IPS-11a (cell line): ENCODE data around the gene FAM171A2.
A peak's percentile ranks its signal among the peaks of the same experiment; 100 is the strongest.

Source experiments
- H3K4me3 ChIP-seq: one replicate; pipeline ENCODE4 v1.5.1; 2013; ENCODE audit warnings: low read depth, low read length, control low read depth

The FAM171A2 gene

DNA sequence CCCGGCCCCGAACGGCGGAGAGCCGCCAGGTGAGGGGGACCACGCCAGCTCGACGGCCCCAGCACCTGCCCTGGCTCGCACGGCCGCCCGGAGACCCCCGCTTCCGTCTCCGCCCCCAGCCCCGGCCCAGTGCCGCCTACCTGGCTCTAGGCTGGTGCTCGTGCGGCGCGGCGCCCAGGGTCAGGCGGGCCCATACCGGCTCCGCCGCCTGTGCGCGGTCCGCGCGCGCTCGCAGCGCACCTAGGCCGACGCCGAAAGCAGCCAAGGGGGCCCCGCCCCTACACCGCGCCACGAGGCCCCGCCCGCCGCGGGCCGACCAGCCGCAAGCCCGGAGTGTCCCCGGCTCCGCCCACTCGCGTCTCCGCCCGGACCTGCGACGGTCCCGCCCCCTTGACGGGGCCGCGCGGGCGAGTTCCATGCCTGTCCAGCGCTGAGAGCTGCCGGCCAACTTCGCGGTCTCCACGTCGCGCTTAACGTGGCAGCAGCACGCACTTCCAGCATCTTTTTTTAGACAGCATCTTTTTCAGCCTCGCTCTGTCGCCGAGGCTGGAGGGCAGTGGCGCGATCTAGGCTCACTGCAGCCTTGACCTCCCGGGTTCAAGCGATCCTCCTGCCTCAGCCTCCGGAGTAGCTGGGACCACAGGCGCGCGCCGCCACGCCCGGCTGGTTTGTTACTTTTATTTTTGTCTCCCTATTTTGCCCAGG is 38.9 kb downstream of the FAM171A2 start, which contains the start of gene SLC25A39:
Gene SLC25A39 (minus strand): TSS at position 253 of the 705 bp plus-strand sequence. CDS start 1,261 bp downstream, outside the sequence.
- peak within 1 kb of the TSS; percentile 88 for H3K4me3 ChIP-seq

DNA sequence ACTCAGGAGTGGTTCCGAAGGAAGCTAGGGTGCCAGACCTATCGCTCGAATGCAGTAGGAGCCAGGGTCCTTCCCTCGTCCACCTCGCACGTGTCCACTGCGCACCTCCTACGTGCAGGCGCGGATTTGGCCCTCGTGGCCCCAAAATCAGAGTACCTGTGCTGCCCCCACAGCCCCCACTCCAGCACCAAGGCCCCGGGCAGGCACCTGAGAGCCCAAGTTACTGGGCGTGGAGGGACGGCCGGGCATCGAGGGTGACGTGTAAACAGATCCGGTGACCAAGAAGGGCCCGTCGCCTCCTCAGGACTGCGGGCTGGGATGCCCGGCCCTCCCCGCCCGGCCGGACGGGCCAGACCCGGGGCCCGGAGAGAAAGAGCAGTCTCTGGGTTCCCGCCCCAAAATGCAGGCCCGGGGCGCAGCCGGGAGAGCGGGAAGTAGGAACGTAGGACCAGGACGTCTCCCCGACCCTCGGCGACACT is 39.5 kb downstream of the FAM171A2 start:
- H3K4me3 ChIP-seq, result peak overlapping the region; percentile 88

DNA sequence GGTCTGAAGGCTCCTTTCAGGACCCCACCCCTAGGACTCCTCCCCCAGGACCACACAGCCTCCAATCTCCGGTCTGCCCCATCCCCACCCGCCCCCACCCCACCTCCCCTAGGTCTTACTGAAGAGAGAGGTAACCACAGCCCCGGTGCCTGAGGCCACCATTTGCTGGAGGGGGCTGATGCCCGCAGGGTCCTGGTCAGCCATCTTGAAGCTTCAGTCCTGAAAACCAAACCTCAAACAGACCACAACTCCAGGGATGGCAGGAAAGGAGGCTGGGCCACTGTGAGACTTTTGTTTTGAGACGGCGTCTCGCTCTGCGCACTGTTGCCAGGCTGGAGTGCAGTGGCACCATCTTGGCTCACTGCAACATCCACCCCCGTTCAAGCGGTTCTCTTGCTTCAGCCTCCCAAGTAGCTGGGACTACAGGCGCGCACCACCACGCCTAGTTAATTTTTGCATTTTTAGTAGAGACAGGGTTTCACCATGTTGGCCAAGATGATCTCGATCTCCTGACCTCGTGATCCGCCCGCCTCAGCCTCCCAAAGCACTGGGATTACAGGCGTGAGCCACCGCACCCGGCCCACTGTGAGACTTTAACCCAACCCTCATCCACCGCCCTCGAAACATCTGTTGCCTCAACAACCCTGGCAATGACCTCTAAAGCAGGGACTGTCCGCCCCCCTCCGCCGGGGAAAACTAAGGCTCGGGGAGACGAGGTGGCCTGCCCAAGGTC is 40.1 kb downstream of the FAM171A2 start:
- peak overlapping the region; percentile 88 for H3K4me3 ChIP-seq

DNA sequence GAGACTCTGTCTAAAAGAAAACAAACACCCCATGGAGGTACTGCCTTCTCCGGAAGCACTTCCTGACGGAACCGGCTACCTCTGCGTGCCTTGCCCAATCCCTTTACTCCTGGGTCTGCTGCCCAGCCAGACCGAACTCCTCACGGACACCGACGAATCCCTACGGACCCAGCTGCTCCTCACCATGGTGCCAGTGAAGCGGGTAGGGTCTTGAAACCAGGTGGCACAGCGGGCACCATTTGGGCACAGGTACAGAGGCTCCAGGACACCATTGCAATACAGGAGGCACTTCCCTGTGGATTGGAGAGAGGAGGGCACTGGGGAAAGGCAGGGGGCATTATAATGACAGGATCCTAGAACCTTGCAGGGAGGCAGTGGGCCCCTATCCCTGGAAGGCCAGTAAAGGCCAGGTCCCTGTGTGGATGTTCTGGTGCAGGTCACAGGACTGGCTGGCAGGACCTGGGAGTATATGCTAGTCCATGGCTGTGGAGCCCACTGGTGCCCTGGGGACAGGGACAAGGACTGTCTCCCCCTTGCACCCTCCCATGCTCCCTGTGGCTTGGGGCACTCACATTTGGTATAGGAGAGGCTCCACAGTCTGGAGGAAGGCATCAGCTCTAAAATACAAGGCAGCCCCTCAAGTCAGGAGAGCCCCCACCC is 41.3 kb downstream of the FAM171A2 start:
- H3K4me3 ChIP-seq, result no peak overlapping the region

DNA sequence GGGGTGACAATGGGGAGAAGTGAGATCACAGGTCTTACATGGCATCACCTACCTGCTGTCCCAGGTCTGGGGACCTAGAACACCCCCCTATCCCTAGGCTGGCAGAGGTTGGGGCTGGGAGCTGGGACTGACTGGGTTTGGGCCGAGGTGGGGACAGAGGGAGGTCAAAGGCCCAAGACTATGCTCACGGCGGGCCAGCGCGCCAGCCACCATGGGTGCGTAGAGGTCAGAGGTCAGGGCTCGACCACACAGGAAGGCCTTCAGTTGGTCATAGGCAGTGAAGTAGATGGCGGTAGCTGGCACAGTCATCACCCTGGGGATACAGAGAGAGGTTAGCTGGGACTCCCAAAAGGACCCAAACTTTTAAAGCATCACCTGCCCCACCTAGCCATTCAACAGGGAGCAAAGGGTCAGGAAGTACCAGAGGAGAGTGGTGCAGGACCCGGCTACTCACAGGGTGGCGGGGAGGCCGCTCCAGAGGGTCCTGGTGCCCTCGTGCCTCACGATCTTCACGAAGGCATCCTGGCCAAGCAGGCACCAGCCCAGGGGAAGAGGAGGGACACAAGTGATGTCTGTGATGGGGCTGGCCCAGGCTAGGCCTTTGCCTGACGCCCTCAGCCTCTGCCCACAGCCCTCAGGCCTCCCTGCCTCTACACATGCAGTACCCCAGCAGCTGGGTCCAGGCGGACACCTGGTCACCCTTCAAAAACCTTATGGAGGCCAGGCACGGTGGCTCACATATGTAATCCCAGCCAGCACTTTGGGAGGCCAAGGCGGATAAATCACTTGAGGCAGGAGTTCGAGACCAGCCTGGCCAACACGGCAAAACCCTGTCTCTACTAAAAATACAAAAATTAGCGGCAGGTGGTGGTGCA is 42.2 kb downstream of the FAM171A2 start:
- H3K4me3 ChIP-seq, result no peak overlapping the region

DNA sequence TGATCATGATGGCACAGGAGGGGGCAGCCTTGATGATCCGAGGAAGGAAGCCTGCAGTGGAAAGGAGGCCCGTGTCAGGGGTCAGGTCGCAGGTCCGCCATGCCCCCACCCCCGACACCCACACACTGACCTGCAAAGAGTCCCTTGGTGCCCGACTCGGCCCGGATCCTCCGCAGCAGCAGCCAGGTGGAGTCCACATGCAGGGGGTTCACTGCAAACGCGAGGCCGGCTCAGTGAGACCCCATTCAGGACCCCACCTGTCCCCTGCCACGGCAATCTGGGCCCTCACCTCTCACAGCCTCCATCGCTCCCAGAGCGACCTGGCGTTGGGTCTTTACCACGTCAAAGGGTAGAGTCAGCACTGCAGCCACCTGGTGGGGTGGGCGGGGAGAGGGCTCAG is 43.6 kb downstream of the FAM171A2 start:
- no peak overlapping the region for H3K4me3 ChIP-seq

DNA sequence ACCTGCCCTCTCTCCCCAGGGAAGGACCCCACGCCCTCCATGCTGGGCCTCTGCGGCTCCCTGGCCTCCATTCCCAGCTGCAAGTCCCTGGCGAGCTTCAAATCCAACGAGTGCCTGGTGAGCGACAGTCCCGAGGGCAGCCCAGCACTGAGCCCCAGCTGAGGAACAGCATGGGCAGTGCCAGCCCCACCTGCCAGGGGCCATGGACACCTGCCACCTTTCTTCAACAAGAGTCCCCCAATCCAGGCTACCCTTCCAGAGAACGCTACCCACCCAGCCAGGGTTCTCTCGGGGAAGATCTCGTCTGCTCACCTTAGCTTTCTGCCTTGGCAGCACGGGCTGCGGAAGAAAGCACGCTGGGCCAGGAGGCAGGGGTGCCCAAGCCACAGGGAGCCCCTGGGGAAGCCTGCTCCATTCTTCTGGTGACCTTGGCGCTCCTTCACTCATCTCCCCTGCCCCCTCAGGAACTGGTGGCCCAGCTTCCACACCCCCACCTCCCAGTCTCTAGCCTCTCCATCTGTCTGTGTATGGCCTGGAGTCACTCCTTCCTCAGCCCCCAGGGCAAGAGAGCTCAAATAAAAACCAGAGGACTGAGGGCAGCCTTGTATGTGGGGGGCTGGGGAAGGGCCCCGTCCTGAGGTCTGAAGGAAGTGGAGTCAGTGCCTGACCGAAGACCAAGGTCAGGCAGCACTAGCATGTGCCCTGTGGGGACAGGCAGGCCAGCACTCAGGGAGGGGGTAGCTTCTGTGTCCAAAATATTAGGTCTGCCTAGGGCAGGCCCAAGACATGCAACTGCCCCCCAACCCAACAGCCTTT is 45.4 kb downstream of the FAM171A2 start:
- H3K4me3 ChIP-seq, result no peak overlapping the region

DNA sequence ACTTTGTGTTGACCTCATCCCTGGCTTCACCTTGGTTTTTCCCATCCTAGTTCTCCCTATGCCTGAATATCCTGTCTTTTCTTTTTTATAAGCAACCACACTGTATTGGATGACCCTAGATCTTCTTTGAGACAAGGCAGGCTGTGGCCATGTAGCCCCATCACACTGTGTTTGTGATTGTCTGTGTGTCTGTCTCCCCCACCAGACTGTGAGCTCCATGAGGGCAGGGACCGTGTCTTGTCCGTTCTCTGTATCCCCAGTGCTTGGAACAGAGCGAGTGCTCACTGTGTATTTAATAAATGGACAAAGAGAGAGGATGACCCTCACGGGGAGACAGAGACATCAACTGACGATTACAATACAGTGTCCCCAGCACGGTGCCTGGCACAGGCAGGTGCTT is 46.1 kb downstream of the FAM171A2 start:
- H3K4me3 ChIP-seq, result no peak overlapping the region

DNA sequence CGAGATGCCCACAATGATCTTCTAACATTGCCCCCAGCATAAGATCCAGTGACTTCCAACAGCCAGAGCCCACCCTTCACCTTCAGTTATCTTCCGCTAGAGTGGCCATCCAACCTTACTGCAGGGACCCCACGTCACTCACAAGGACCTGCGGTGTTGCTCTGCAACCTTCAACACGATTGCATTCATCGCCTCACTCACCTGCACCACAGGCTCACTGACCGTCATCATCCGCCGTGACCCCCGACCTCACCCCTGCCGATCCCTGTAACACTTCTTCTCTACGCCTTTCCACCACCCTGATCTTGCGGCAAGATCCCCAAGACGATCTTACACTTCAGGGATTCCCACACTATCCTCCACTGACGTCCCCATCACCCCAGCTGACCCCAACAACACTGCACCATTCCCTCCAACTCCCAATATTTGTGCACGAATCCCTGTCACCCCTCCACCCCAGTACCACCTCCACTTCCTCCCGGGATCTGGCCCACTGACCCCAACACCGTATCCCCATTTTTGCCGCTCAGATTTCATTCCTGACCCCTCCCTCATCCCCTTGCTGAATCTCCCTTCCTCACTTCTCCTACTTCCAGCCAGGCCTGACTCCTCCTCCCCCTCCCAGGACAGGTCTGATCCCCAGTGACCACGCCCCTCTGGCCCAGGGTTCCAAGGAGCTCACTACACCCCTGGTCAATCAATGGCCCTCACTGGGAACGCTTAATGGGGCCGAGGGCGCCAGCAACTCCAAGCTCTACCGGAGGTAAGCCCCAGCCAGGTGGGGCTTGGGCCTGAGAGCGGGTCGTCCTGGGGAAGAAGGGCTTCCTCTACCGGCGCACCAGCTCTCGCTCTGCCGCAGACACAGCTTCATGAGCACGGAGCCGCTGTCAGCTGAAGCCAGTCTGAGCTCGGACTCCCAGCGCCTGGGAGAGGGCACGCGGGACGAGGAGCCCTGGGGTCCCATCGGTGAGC is 47.6 kb downstream of the FAM171A2 start:
- peak overlapping the region; percentile 25 for H3K4me3 ChIP-seq

DNA sequence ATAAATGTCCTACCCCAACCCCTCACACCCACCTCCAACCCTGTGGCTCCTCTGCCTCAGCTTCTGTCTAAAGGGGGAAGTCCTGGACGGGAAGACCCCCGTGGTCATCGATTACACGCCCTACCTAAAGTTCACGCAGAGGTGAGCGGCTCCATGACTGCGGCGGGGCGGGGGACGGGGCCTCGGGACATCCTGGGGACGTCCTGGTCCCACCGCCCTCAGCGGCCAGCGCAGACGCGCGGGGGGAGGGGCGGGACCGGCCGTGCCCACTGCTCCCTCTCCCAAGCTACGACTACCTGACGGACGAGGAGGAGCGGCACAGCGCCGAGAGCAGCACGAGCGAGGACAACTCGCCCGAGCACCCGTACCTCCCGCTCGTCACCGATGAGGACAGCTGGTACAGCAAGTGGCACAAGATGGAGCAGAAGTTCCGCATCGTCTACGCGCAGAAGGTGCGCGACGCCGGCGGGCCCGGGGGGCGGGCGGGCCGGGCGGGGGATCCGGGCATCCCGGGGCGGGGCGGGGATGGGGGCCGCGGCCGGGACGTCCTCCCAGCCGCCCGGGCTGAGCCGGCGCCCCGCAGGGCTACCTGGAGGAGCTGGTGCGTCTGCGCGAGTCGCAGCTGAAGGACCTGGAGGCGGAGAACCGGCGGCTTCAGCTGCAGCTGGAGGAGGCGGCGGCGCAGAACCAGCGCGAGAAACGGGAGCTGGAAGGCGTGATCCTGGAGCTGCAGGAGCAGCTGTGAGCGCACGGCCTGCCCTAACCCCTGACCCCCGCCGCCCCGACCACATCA is 48.6 kb downstream of the FAM171A2 start:
- peak overlapping the region; percentile 73 for H3K4me3 ChIP-seq

DNA sequence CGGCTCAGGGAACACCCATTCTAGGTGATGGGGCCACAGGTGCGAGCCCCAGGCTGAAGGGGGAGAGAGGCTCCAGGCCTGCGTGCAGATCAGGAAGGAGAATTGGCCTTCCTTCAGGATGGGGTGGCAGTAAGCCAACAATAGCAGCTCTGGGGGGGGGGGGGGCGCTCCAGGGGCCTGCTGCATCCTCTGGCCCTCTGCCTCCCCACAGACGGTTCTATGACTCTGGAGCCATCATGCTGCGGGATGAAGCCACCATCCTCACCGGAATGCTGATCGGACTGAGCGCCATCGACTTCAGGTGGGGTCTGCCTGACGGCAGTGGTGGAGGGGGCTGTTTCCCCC is 49.2 kb downstream of the FAM171A2 start:
- peak overlapping the region; percentile 73 for H3K4me3 ChIP-seq

DNA sequence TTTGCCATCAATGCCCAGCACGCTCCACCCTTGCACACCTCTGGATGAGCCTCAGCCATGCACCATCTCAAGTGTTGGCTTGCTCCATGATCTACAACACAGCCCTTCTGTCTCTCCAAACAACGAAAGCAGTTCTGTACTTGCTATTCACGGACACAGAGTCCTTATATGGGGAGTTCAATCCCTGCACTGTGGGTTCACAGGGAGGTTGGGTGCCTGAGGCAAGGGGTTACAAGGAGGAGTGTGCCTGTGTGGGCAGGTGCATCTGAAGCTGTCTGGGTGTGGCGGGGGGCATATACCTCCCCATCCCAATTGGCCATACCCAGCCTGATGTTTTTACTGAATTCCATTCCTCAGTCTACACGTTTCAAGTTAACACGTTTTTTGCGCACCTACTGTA is 49.6 kb downstream of the FAM171A2 start:
- H3K4me3 ChIP-seq, result no peak overlapping the region

DNA sequence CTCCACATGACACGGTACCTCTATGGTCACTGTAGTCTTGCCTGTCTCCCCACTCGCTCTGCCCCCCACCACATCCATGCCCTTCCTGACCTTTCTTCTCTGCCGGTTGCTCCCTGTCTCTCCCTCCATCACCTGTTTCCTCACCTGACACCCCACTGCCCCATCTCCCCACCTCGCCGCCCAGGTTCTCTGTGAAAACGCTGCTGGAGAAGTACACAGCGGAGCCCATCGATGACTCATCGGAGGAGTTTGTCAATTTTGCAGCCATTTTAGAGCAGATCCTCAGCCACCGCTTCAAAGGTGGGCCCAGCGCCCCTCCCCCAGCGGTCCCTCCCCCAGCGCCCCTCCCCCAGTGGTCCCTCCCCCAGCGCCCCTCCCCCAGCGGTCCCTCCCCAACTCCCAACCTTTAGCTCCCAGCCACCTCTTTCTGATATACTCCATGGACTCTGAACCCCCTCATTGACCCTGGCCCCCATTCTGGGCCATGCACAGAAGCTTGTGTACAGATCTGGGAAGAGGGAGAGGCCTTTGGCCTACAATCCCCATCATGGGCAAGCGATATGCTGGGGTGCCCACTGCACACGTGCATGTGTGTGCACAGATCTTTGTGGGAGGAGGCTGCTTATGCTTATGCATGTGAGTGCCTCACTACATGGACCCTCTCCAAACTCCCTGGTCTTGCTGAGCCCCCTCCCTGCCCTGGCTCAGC is 51.1 kb downstream of the FAM171A2 start:
- H3K4me3 ChIP-seq, result no peak overlapping the region

DNA sequence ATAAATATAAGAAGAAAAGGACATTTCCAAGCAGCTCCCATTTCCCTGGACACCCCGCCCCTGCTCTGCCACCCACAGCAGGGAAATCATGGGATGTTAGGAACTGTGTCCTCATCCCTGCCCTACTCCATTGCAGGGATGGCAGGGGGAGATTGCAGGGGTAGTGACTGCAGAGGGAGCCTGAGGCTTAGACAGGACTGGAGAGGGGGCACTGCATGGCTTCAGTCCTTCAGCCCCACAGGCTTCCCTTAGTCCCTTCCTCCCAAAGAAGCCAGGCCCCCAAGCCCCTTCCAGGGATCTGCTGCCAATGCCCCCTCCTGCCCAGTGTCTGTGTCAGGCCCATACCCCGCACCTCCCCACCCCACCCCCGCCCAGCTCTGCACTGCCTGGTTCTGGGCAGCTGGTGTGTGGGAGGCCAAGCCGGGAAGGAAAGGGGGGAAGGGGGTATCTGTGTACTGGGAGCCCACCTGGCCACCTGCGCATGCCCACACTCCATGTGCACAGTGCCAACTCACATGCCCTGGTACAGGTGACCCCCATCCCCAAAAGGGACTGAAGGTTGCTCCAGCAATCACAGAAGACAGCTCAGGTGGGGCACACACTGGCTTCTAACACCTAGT is 52.0 kb downstream of the FAM171A2 start:
- H3K4me3 ChIP-seq, result no peak overlapping the region

DNA sequence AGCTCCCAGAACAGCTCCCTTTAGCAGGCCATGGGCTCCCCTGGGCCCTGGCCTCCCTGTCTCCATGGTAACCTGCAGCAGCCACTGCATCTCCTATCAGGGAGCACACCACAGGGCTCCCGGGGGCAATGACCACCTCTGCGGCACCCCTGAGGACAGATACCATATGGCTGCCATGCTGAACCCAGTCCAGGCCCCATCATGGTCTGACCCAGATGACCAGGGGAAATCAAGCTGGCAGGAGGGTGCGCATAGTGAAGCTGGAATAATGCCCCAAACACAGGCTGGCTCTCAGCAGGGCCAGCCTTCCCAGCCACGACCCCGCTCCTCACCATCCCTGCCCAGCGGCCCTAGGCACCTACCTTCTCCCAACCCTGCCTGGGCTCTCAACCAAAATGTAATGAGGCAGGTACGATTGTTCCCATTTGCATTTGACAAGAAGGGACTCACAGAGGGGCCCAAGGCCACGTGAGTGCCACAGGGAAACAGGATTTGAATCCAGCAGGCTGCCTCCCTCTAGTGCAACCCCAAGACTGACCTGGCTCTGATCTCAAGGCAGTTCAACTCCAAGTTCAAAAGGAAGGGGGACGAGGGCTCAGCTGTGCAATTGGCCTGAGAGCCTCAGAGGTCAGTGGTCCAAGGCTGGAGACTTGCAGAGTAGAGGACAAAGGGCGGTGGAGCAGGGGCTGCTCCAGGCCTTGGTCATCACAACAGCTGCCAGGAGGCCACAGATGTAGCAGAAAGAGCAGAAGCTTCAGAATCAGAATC is 52.9 kb downstream of the FAM171A2 start:
- no peak overlapping the region for H3K4me3 ChIP-seq

DNA sequence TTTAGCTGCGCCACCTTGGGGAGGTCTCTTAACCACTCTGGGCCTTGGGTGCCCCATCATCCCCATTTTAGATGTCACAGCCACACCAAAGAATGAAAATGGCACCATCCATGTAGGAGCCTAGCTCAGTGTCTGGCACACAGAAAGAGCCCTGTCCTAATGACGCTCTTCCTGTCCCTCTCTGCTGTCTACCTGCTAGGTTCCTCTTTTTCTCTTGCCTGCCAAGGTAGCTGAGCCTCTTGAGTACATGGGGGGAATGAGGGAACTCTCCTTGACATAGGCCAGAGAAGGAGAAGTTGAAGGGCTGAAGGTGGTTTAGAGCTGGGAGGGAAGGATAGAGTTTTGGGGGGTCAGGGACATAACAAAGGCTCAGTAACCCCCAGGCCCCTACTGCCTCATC is 53.5 kb downstream of the FAM171A2 start:
- no peak overlapping the region for H3K4me3 ChIP-seq
